ENCODE measurements around the gene SNURF.
"Not testable (repeated sequence)": the region's sequence is repeated elsewhere in the genome, so short reads cannot be mapped to it uniquely, and the experiment has no call there.

SNURF gene

GRCh38 chr15:24954783-24955530 lies at the start of gene SNURF, which contains the start of gene SNRPN:
Gene SNURF, plus strand, starts transcription at chr15:24954987. Its CDS starts 62 bp downstream, at chr15:24955049.
Gene SNRPN, plus strand, starts transcription at chr15:24954987. Its CDS starts 19,467 bp downstream, at chr15:24974454.
- H3K4me3 ChIP-seq (ENCODE audit: low read length) = peak within 1 kb of the TSS; percentile 91
- no peak for TF ChIP-seq CTCF (conservative IDR thresholded peaks at IDR 0.05; ENCODE audit: low read length)
- peak; percentile 72 for DNase-seq (ENCODE audit: low read depth)

- no peak for DNase-seq (ENCODE audit: low read depth)
- TF ChIP-seq CTCF (conservative IDR thresholded peaks at IDR 0.05; ENCODE audit: low read length) = no peak
- H3K4me3 ChIP-seq (ENCODE audit: low read length) = no peak overlapping the region
Measured at GRCh38 chr15:24916305-24917009, 38.3 kb upstream of the SNURF start.

GRCh38 chr15:24917431-24917830 lies 37.4 kb upstream of the SNURF start:
- no peak for DNase-seq (ENCODE audit: low read depth)
- no peak overlapping the region for H3K4me3 ChIP-seq (ENCODE audit: low read length)
- no peak for TF ChIP-seq CTCF (conservative IDR thresholded peaks at IDR 0.05; ENCODE audit: low read length)

GRCh38 chr15:24919446-24919845 lies 35.3 kb upstream of the SNURF start:
- no peak for TF ChIP-seq CTCF (conservative IDR thresholded peaks at IDR 0.05; ENCODE audit: low read length)
- DNase-seq (ENCODE audit: low read depth) = no peak
- no peak overlapping the region for H3K4me3 ChIP-seq (ENCODE audit: low read length)

- H3K4me3 ChIP-seq (ENCODE audit: low read length); DNase-seq (ENCODE audit: low read depth): not testable (repeated sequence)
Measured at GRCh38 chr15:24922781-24923180, 32.0 kb upstream of the SNURF start.

GRCh38 chr15:24924153-24924552 lies 30.6 kb upstream of the SNURF start:
- TF ChIP-seq CTCF (conservative IDR thresholded peaks at IDR 0.05; ENCODE audit: low read length) = no peak
- no peak for DNase-seq (ENCODE audit: low read depth)
- no peak overlapping the region for H3K4me3 ChIP-seq (ENCODE audit: low read length)

GRCh38 chr15:24924621-24925020 lies 30.2 kb upstream of the SNURF start:
- TF ChIP-seq CTCF (conservative IDR thresholded peaks at IDR 0.05; ENCODE audit: low read length) = no peak
- no peak overlapping the region for H3K4me3 ChIP-seq (ENCODE audit: low read length)

GRCh38 chr15:24931874-24932732 lies 22.7 kb upstream of the SNURF start:
- DNase-seq (ENCODE audit: low read depth); H3K4me3 ChIP-seq (ENCODE audit: low read length): not testable (repeated sequence)

More at GRCh38 chr15:24924621-24925020, 30.2 kb upstream of the SNURF start:
- no peak for DNase-seq (ENCODE audit: low read depth)
